WERI-Rb-1 (cell line): ENCODE data around the gene PIGW.
A peak's percentile ranks its signal among the peaks of the same experiment; 100 is the strongest.

ENCODE experiments used
- DNase-seq: peaks from one replicate; pipeline ENCODE4 v3.0.0-alpha.2; 2020
- H3K27ac ChIP-seq: fragments of 250-450 bp; sonication (Bioruptor Pico); 2 replicates; pipeline ENCODE4 v1.5.1; 2020; ENCODE audit warnings: mild to moderate bottlenecking, moderate library complexity
- H3K27me3 ChIP-seq: fragments of 250-450 bp; sonication (Bioruptor Pico); 2 replicates; pipeline ENCODE4 v1.5.1; 2021; ENCODE audit warnings: mild to moderate bottlenecking, low read depth, moderate library complexity; ENCODE audit not compliant: insufficient read depth, severe bottlenecking
- H3K36me3 ChIP-seq: fragments of 250-450 bp; sonication (Bioruptor Pico); 2 replicates; pipeline ENCODE4 v1.5.1; 2020; ENCODE audit warnings: mild to moderate bottlenecking, moderate library complexity
- H3K4me3 ChIP-seq: 2 replicates; pipeline ENCODE4 v1.5.1; 2011; ENCODE audit warnings: low read depth, mild to moderate bottlenecking, control low read depth, low read length
- H3K9me3 ChIP-seq: fragments of 250-450 bp; sonication (Bioruptor Pico); 2 replicates; pipeline ENCODE4 v1.5.1; 2021; ENCODE audit warnings: mild to moderate bottlenecking, moderate library complexity; ENCODE audit not compliant: severe bottlenecking
- TF ChIP-seq, protein P1 (sequence below): IDR thresholded peaks from 2 replicates; pipeline ENCODE4 v1.5.1; 2011; ENCODE audit warnings: low read depth, mild to moderate bottlenecking, control low read depth, inconsistent platforms, low read length

The PIGW gene

GRCh38 chr17:36500745-36501225 is 34.0 kb upstream of the PIGW start:
- Histone ChIP-seq H3K9me3 (no peaks in the 10 kb centered on the region), H3K36me3 (peaks cover 88% of the 10 kb centered on the region), H3K4me3 (no peak overlapping the region), H3K27ac (no peak overlapping the region), H3K27me3 (no peaks in the 10 kb centered on the region)
- TF ChIP-seq, protein P1, sequence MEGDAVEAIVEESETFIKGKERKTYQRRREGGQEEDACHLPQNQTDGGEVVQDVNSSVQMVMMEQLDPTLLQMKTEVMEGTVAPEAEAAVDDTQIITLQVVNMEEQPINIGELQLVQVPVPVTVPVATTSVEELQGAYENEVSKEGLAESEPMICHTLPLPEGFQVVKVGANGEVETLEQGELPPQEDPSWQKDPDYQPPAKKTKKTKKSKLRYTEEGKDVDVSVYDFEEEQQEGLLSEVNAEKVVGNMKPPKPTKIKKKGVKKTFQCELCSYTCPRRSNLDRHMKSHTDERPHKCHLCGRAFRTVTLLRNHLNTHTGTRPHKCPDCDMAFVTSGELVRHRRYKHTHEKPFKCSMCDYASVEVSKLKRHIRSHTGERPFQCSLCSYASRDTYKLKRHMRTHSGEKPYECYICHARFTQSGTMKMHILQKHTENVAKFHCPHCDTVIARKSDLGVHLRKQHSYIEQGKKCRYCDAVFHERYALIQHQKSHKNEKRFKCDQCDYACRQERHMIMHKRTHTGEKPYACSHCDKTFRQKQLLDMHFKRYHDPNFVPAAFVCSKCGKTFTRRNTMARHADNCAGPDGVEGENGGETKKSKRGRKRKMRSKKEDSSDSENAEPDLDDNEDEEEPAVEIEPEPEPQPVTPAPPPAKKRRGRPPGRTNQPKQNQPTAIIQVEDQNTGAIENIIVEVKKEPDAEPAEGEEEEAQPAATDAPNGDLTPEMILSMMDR: no peak
- no peak for DNase-seq

- H3K27me3 ChIP-seq: no peaks in the 10 kb centered on the region
- TF ChIP-seq, protein P1: no peak
- H3K9me3 ChIP-seq: no peaks in the 10 kb centered on the region
- no peak overlapping the region for H3K4me3 ChIP-seq
- H3K27ac ChIP-seq: no peak overlapping the region
- no peak for DNase-seq
- peaks cover 88% of the 10 kb centered on the region for H3K36me3 ChIP-seq
Measured at GRCh38 chr17:36501351-36501750, 33.4 kb upstream of the PIGW start.

DNA sequence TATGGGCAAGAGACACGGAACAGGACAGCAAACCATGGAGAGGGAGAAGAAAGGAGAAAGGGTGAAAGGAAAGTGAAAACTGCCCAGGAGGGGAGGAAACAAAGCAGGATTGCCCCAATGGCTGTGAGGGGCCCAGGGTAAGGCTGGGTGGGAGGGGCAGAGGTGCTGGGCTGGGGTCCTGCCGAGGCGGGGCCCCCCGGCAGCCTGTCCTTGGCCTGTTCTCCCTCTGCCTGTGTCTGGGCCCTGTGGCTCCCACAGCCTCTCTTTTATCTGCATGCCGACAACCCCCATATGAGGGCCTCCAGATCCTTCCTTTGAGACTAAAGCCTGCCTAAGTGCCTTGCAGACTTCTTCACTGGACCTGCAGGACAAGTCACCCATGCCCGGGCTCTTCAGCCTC is 32.8 kb upstream of the PIGW start:
- H3K27me3 ChIP-seq: no peaks in the 10 kb centered on the region
- DNase-seq: no peak
- no peak overlapping the region for H3K4me3 ChIP-seq
- peaks cover 88% of the 10 kb centered on the region for H3K36me3 ChIP-seq
- H3K9me3 ChIP-seq: no peaks in the 10 kb centered on the region
- no peak overlapping the region for H3K27ac ChIP-seq
- TF ChIP-seq, protein P1: no peak

DNA sequence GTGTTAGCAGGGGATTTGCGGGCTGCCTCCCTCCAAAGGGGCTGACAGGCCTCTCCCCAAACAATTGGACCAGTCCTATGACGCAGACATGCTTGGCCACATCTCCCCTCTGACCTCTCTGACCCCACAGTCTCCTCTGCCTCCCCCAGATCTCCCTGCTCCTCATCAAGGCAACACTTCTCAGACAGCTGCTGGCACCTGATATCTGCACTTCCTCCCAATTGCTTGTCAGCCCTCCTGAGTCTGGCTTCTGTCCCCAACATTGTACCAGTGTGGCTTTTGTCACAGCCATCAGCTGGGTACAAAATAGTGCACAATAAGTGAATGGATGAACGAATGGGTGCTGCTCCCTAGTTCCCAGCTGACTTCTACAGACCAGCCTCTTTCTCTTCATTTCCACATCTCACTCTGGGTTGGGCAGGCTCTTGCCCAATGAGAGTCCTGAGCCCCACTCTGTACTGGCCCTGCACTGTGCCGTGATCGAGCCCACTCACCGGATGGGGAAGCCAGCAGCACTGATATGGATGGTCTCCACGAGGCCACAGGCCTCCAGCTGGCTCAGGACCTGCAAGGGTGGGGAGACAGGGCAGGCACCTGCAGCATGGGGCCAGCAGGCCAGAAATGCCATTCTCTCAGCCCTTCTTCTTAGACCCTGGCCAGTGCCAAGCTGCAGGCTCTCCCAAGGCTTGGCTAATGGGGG is 31.2 kb upstream of the PIGW start:
- Histone ChIP-seq H3K27ac (no peak overlapping the region; the same call in 1 of the 2 replicates), H3K36me3 (peaks cover 93% of the 10 kb centered on the region), H3K27me3 (no peaks in the 10 kb centered on the region), H3K4me3 (no peak overlapping the region), H3K9me3 (no peaks in the 10 kb centered on the region)
- TF ChIP-seq, protein P1: no peak
- DNase-seq: no peak

DNA sequence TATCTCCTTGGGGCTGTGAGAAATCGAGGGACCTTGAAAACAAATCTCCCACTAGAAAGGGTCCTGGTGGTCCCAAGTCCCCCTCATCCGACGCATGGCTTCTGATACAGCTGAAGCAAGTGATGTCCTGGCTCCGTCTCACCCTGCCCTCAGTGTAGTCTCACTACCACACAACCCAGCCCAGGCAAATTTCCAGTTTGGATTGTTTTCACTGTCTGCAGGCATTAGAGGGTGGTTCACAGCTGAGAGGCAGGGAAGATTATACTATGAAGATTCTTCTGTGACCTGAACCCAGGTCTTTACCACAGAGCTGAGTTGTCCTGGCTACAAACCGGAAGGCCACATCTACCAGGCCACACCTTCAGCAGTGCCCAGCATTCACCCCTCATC is 30.6 kb upstream of the PIGW start:
- TF ChIP-seq, protein P1: no peak
- H3K27ac ChIP-seq: no peak overlapping the region; the same call in 1 of the 2 replicates
- no peaks in the 10 kb centered on the region for H3K9me3 ChIP-seq
- DNase-seq: no peak
- H3K4me3 ChIP-seq: no peak overlapping the region
- H3K36me3 ChIP-seq: peaks cover 93% of the 10 kb centered on the region
- H3K27me3 ChIP-seq: no peaks in the 10 kb centered on the region

DNA sequence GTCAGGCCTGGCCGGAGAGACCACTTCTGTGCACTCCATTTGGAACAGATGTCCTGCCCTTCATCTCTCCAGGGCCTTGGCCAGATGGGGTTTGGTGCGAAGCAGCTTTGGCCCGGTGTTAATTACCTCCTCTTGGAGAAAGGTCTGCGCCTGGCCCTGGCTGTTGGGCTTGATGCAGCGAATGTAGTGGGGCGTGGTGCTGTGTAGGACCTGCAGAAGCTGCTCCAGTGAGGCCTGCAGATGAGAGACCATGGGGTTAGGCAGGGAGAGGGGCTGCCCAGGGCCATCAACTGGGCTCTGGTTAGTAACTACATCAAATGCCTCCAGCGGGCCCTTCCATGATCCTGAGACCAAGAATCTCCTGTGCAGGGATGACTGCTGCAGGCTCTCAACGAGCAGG is 29.6 kb upstream of the PIGW start:
- H3K4me3 ChIP-seq: no peak overlapping the region
- H3K27me3 ChIP-seq: no peaks in the 10 kb centered on the region
- no peaks in the 10 kb centered on the region for H3K9me3 ChIP-seq
- TF ChIP-seq, protein P1: no peak
- peak; percentile 35 for DNase-seq
- H3K27ac ChIP-seq: peak overlapping the region; percentile 26
- peaks cover 94% of the 10 kb centered on the region for H3K36me3 ChIP-seq
